HCT116 (cell line): ENCODE results near the gene POLE.

Experiments used
- EGR1 ChIP-seq: IDR thresholded peaks from 2 replicates; pipeline ENCODE4 v1.6.1; 2012; ENCODE audit warnings: low read depth
- EZH2 ChIP-seq: fragments of 200-600 bp; sonication (generic); IDR thresholded peaks from 2 replicates; pipeline ENCODE4 v1.6.1; 2017; ENCODE audit warnings: antibody characterized with exemption, mixed run types
- POLR2A ChIP-seq: IDR thresholded peaks from 2 replicates; pipeline ENCODE4 v1.7.0; 2011; ENCODE audit warnings: borderline replicate concordance; ENCODE audit not compliant: insufficient read depth, insufficient read length; ENCODE audit errors: extremely low read depth
- SRF ChIP-seq: IDR thresholded peaks from 2 replicates; pipeline ENCODE4 v1.6.1; 2012; ENCODE audit warnings: low read depth
- YY1 ChIP-seq: IDR thresholded peaks from 2 replicates; pipeline ENCODE4 v1.6.1; 2011; ENCODE audit warnings: low read length, low read depth, moderate library complexity, mild to moderate bottlenecking; ENCODE audit not compliant: insufficient replicate concordance; ENCODE audit errors: extremely low read depth
- TF ChIP-seq, protein P1 (sequence below): IDR thresholded peaks from 2 replicates; pipeline ENCODE4 v1.6.1; 2012
- TF ChIP-seq, protein P2 (sequence below), 3 experiments: fragments of 200-600 bp in 1 of 3; sonication (generic) in 1 of 3; IDR thresholded peaks in 2 of 3; conservative IDR thresholded peaks in 1 of 3; 2 replicates each; pipeline ENCODE4 v1.5.1; 2012 to 2017; ENCODE audit warnings: low read depth in 2 of 3, low read length in 2 of 3, antibody characterized with exemption in 1 of 3, borderline replicate concordance in 1 of 3, control low read depth in 1 of 3, mild to moderate bottlenecking in 1 of 3, mixed read lengths in 1 of 3, mixed run types in 1 of 3, moderate library complexity in 1 of 3; ENCODE audit not compliant: insufficient read depth in 1 of 3
- TF ChIP-seq, protein P3 (sequence below): IDR thresholded peaks from 2 replicates; pipeline ENCODE4 v1.6.1; 2012

DNA sequence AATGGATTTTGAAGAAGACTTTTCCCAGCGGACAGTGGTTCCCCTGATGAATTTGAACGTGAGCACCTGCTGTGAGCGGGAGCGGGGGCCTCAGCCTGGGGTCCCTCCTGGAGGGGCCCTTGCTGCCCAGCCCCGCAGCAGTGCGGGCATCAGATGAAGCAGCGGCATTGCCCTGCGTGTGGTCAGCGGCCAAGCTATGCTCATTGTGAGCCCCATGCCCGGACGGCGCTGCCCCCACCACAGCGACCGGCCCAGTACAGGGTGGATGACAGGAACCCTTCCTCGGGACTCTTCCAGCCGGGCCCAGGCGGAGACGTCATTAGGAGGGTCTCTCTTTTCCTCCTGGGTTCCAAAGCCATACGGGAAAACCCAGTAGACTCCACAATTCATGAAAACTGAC is 80.2 kb downstream of the POLE start:
- TF ChIP-seq, protein P1, sequence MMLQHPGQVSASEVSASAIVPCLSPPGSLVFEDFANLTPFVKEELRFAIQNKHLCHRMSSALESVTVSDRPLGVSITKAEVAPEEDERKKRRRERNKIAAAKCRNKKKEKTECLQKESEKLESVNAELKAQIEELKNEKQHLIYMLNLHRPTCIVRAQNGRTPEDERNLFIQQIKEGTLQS, result no peak
- no peak for TF ChIP-seq YY1
- TF ChIP-seq, protein P2, sequence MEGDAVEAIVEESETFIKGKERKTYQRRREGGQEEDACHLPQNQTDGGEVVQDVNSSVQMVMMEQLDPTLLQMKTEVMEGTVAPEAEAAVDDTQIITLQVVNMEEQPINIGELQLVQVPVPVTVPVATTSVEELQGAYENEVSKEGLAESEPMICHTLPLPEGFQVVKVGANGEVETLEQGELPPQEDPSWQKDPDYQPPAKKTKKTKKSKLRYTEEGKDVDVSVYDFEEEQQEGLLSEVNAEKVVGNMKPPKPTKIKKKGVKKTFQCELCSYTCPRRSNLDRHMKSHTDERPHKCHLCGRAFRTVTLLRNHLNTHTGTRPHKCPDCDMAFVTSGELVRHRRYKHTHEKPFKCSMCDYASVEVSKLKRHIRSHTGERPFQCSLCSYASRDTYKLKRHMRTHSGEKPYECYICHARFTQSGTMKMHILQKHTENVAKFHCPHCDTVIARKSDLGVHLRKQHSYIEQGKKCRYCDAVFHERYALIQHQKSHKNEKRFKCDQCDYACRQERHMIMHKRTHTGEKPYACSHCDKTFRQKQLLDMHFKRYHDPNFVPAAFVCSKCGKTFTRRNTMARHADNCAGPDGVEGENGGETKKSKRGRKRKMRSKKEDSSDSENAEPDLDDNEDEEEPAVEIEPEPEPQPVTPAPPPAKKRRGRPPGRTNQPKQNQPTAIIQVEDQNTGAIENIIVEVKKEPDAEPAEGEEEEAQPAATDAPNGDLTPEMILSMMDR (IDR thresholded peaks at IDR 0.05 in 2 of 3, conservative IDR thresholded peaks at IDR 0.05 in 1 of 3; ENCODE audit: borderline replicate concordance in 1 of 3, insufficient read depth in 1 of 3, low read depth in 2 of 3, low read length in 2 of 3), result no peak
- TF ChIP-seq, protein P3, sequence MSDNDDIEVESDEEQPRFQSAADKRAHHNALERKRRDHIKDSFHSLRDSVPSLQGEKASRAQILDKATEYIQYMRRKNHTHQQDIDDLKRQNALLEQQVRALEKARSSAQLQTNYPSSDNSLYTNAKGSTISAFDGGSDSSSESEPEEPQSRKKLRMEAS, result no peak
- no peak for TF ChIP-seq POLR2A
- no peak for TF ChIP-seq EZH2
- TF ChIP-seq EGR1, result no peak
- no peak for TF ChIP-seq SRF
